Esophagus (tissue), 2 donors: ENCODE results near the gene LDHAL6B. TPM values are rescaled to one million over a fixed set of nuclear protein-coding genes. Genes with fewer than 3 reads are reported as not detected.
A peak's percentile ranks its signal among the peaks of the same experiment; 100 is the strongest.

Experiments used
- H3K27ac ChIP-seq, 2 donors: one replicate each; pipeline ENCODE4 v1.5.1; 2013; ENCODE audit warnings: low read depth in 2 of 2, mild to moderate bottlenecking in 2 of 2, inconsistent platforms in 1 of 2, low read length in 1 of 2, moderate library complexity in 1 of 2
- H3K27me3 ChIP-seq, 2 donors: one replicate each; pipeline ENCODE4 v1.6.1; 2013; ENCODE audit warnings: low read length in 2 of 2, control low read depth in 1 of 2, mild to moderate bottlenecking in 1 of 2; ENCODE audit not compliant: insufficient read depth in 2 of 2, control insufficient read depth in 1 of 2
- H3K36me3 ChIP-seq, 2 donors: one replicate each; pipeline ENCODE4 v1.6.1; 2013; ENCODE audit warnings: low read length in 1 of 2; ENCODE audit not compliant: control insufficient read depth in 2 of 2, insufficient read depth in 2 of 2
- H3K4me1 ChIP-seq, 2 donors: one replicate each; pipeline ENCODE4 v1.6.1; 2013; ENCODE audit warnings: low read length in 1 of 2; ENCODE audit not compliant: control insufficient read depth in 2 of 2, insufficient read depth in 2 of 2
- H3K4me3 ChIP-seq, 2 donors: one replicate each; pipeline ENCODE4 v1.5.1; 2013; ENCODE audit warnings: low read length in 2 of 2, mild to moderate bottlenecking in 2 of 2, low read depth in 1 of 2, moderate library complexity in 1 of 2
- H3K9me3 ChIP-seq, 2 donors: one replicate each; pipeline ENCODE4 v1.6.1; 2013; ENCODE audit warnings: mild to moderate bottlenecking in 2 of 2, low read depth in 1 of 2, low read length in 1 of 2, moderate library complexity in 1 of 2; ENCODE audit not compliant: control insufficient read depth in 2 of 2, insufficient read depth in 1 of 2
- WGBS, 2 donors: extraction: QIAGEN DNeasy Blood & Tissue Kit; methylation state at CpG; one replicate each; pipeline ENCODE4 v1.1.7; 2013; 5-methylcytosine and 5-hydroxymethylcytosine counted together
- polyA plus RNA-seq, 2 donors: library from polyadenylated mRNA; stranded (reverse); fragments of 200-250 nt; gene quantifications; one replicate each; pipeline ENCODE4 v1.2.3, GENCODE V29; 2013
- donor health status: healthy with polysubstance abuse.
- donor health status: Bipolar disorder and iron deficiency.

Gene LDHAL6B
- polyA plus RNA-seq, 2 donors = not detected

DNA sequence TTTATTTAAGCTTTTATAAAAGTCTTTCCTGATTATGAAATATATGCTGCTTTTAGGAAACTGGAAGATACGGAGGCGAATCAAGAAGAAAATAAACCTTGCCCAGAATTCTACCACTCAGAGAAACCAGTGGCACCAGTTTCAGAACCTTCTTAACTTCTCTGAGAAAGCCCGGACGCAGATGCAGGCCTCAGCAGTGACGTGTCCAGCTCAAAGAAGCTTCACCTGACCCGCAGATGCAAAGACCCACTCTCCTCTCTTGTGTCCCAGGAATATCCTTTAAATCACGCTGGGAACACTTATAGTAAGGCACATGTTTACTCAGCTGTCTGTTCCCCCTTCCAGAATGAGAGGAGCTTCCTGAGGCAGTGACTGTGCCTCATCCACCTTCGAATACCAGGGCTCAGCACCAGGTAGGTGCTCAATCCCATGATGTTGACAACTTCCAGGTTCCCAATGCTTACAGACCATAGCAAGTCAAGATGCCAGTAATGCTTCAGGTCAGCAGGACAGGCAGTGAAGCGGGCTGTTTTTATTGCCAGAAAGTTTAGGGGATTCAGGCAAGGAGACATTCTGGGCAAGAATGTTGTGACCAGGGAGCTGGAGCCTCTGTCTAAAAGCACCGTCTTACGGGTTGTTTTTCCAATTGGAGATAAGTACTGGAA is 39.9 kb upstream of the LDHAL6B start:
- H3K4me1 ChIP-seq = peaks cover 8 to 10% of the 10 kb centered on the region in 2 donors
- H3K9me3 ChIP-seq = no peaks in the 10 kb centered on the region
- no peaks in the 10 kb centered on the region for H3K27me3 ChIP-seq
- H3K27ac ChIP-seq = peak overlapping the region; percentile 61 to 89
- WGBS, 2 donors = 57 to 62% methylated on average over 11 of the region's 11 CpGs
- peaks cover 0 to 2% of the 10 kb centered on the region in 2 donors for H3K36me3 ChIP-seq
- no peak overlapping the region for H3K4me3 ChIP-seq

DNA sequence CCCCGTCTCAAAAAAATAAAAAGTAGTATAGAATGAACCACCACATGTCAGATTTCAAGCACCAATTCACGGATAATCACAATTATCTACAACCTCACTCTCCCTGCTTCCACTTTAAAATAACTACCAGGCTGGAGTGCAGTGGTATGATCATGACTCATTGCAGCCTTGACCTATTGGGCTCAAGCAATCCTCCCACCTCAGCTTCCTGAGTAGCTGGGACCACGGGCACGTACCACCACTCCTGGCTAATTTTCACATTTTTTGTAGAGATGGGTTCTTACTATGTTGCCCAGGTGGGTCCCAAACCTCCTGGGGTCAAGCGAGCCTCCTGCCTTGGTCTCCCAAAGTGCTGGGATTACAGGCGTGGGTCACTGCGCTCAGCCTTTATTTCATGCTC is 38.1 kb upstream of the LDHAL6B start:
- H3K36me3 ChIP-seq = no peaks in the 10 kb centered on the region
- H3K9me3 ChIP-seq = no peaks in the 10 kb centered on the region
- no peaks in the 10 kb centered on the region for H3K27me3 ChIP-seq
- H3K4me1 ChIP-seq = peaks cover 8 to 10% of the 10 kb centered on the region in 2 donors
- H3K27ac ChIP-seq = no peak overlapping the region
- WGBS, 2 donors = 85 to 90% methylated on average over 7 of the region's 7 CpGs
- H3K4me3 ChIP-seq = no peak overlapping the region

DNA sequence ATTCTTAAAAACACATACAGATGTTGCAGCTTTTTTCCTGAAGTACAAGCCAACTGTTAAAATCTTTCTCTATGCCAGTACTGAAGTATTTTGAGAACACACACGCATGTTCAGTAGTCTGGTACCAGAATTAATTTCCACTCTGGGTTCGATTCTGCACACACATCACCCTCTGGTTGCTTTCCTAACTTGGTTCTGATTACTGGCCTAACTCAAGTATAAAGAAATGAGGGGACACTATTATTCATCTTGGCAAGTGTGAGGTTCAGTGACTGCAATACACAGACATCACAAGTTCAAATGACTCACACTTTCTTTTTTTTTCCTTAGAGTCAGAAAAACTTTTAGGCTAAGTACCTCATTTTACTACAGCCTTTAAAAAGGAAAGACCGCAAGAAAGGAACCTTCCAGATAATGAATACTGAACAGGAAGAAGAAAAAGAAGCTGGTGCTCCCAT is 37.4 kb upstream of the LDHAL6B start:
- Histone ChIP-seq H3K27ac (peak overlapping the region in 1 of 2 donors; percentile 71), H3K4me3 (no peak overlapping the region), H3K36me3 (no peaks in the 10 kb centered on the region), H3K27me3 (no peaks in the 10 kb centered on the region), H3K9me3 (no peaks in the 10 kb centered on the region), H3K4me1 (peaks cover 8 to 10% of the 10 kb centered on the region in 2 donors)
- WGBS, 2 donors = 64 to 75% methylated on average over 3 of the region's 3 CpGs

DNA sequence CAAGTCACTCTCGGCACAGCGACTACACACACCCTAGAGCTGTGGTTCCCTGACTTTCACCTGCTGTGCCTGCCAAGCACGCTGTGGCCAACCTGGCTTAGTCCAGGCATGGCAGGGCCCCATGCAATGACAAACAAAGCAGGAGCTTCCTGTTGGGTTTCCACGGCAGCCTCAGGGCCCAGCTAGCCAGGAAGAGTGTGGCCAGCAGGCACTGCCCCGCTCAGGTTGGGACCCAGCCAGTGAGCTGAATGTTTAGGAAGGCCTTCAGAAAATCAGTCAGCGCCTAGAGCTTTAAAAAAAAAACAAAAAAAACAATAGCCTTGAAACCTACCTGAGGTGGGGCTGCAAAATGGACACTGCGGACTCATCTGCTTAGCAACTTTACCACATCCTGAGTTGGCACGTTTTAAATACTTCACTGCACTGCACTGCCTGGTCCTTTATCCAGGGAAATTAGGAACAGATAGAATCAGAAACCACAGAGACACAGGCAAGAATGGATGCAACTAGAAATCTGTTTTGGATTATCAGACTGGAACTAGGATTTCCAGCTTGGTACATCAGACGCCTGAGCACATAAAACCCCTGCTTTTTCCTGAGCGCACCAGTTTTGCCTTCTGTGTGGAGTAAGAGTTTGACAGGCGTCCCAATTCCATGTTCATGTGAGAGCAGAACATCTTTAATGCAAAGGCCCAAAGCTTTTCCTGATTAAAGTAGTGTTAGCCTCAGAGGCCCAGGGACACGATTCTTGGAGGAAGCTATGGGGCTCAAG is 36.2 kb upstream of the LDHAL6B start:
- H3K27ac ChIP-seq = peak overlapping the region; percentile 71 to 85
- no peaks in the 10 kb centered on the region for H3K36me3 ChIP-seq
- H3K4me1 ChIP-seq = peaks cover 4% of the 10 kb centered on the region in 2 donors
- WGBS, 2 donors = 51 to 61% methylated on average over 12 of the region's 12 CpGs
- H3K27me3 ChIP-seq = no peaks in the 10 kb centered on the region
- no peak overlapping the region for H3K4me3 ChIP-seq
- H3K9me3 ChIP-seq = no peaks in the 10 kb centered on the region

DNA sequence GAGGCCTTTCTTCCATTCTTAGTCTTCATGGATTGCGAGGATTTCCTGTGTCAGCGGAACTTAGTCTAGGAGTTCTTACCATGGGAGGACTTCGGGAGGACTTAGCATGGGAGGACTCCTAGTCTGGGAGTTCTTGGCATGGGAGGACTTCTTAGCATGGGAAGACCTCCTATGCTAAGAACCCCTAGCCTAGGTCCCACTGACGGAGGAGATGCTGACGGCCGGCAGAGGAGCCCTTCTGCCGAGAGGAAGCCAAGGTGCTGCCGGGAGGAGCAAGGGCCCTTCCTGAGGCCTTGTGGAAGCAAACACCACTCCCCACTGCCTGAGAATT is 35.6 kb upstream of the LDHAL6B start:
- Histone ChIP-seq H3K4me3 (no peak overlapping the region), H3K27ac (peak overlapping the region in 1 of 2 donors; percentile 85), H3K27me3 (no peaks in the 10 kb centered on the region), H3K36me3 (no peaks in the 10 kb centered on the region), H3K9me3 (no peaks in the 10 kb centered on the region), H3K4me1 (peaks cover 4% of the 10 kb centered on the region in 2 donors)
- WGBS, 2 donors = 95 to 97% methylated on average over 8 of the region's 8 CpGs

DNA sequence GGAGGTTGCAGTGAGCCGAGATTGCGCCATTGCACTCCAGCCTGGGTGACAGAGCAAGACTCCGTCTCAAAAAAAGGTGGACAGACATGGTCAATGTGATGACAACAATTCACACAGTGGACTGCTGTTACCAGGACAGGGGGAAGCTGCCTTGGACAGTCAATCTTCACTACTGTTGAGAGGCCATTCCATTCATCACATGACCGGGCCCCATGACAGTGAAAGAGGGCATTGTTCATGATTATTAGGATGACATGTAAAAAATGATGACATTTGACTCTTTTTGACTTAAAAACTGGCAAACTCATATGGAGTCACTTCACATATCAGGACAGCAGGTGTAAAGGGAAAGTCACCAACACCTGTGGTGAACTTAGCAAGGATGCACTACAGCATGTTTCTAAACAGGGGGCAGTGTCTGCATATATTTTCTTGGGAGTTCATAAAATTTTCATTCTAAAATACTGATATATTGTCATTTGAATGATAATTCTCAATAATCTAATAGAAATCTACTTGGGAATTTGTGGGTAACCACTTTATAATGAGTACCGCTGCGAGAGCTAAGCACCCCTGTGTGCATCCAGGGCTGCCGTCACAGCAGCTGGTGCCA is 34.2 kb upstream of the LDHAL6B start:
- Histone ChIP-seq H3K27ac (no peak overlapping the region), H3K4me3 (no peak overlapping the region), H3K4me1 (peaks cover 0 to 4% of the 10 kb centered on the region in 2 donors), H3K9me3 (no peaks in the 10 kb centered on the region), H3K27me3 (no peaks in the 10 kb centered on the region), H3K36me3 (no peaks in the 10 kb centered on the region)
- 97 to 98% methylated on average over 7 of the region's 7 CpGs for WGBS, 2 donors

DNA sequence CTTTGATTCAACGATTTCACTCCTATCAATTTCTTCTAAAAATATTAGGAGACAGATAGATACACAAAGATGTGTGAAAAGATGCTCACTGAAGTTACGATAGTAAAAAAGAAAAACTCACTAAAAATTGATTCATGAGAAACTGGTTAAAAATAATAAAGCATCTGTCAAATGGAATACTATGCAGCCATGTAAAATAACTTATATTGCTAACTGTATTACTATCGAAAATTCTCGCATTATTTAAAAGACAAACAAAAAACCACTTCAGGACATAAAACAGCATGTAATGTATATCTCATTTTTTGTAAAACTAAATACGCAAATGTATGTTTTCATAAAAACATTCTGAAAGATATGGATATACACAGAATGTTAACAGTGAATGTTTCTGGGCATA is 33.4 kb upstream of the LDHAL6B start:
- Histone ChIP-seq H3K27ac (no peak overlapping the region), H3K36me3 (peaks cover 0 to 2% of the 10 kb centered on the region in 2 donors), H3K4me1 (peaks cover 0 to 4% of the 10 kb centered on the region in 2 donors), H3K9me3 (no peaks in the 10 kb centered on the region), H3K4me3 (no peak overlapping the region), H3K27me3 (no peaks in the 10 kb centered on the region)
- 97 to 99% methylated on average over 5 of the region's 5 CpGs for WGBS, 2 donors

DNA sequence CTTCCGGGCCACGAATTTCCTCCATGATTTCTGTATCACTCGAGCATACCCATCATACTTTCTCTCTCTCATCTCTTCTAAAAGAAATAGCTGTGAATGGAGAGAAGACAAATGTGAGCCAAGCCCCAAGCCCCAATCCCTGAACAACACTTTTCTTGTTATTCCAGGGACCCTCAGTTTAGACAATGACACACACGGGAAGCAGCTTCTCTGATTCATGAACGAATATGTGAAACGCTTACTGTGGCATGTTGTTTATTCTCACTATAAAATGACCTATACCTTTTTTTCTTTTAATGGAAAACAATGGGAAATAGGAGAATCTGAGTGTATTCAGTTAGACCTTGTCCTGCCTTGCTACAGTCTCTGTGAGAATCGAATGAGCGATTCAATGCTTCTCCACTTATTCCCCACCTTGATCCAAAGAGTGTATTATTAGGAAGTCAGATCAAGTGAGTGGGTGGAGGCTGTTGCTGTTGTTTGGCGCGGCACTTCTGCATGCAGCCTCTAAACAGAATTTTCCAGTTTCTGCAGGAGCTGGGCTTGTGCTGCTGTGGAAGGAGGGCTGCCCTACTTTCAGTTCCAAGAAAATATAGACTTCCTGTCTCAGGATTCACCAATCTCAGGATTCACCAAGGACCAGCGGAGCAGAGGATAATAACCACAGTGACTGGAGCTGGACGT is 32.4 kb upstream of the LDHAL6B start:
- H3K4me3 ChIP-seq = no peak overlapping the region
- H3K36me3 ChIP-seq = peaks cover 0 to 5% of the 10 kb centered on the region in 2 donors
- 89 to 90% methylated on average over 12 of the region's 12 CpGs for WGBS, 2 donors
- H3K4me1 ChIP-seq = peaks cover 0 to 4% of the 10 kb centered on the region in 2 donors
- H3K27ac ChIP-seq = peak overlapping the region in 1 of 2 donors; percentile 66
- no peaks in the 10 kb centered on the region for H3K27me3 ChIP-seq
- no peaks in the 10 kb centered on the region for H3K9me3 ChIP-seq
